ENCODE results near the gene PDS5A.
A peak's percentile ranks its signal among the peaks of the same experiment; 100 is the strongest.
"Not testable (repeated sequence)": the region's sequence is repeated elsewhere in the genome, so short reads cannot be mapped to it uniquely, and the experiment has no call there.

Gene PDS5A, protein sequence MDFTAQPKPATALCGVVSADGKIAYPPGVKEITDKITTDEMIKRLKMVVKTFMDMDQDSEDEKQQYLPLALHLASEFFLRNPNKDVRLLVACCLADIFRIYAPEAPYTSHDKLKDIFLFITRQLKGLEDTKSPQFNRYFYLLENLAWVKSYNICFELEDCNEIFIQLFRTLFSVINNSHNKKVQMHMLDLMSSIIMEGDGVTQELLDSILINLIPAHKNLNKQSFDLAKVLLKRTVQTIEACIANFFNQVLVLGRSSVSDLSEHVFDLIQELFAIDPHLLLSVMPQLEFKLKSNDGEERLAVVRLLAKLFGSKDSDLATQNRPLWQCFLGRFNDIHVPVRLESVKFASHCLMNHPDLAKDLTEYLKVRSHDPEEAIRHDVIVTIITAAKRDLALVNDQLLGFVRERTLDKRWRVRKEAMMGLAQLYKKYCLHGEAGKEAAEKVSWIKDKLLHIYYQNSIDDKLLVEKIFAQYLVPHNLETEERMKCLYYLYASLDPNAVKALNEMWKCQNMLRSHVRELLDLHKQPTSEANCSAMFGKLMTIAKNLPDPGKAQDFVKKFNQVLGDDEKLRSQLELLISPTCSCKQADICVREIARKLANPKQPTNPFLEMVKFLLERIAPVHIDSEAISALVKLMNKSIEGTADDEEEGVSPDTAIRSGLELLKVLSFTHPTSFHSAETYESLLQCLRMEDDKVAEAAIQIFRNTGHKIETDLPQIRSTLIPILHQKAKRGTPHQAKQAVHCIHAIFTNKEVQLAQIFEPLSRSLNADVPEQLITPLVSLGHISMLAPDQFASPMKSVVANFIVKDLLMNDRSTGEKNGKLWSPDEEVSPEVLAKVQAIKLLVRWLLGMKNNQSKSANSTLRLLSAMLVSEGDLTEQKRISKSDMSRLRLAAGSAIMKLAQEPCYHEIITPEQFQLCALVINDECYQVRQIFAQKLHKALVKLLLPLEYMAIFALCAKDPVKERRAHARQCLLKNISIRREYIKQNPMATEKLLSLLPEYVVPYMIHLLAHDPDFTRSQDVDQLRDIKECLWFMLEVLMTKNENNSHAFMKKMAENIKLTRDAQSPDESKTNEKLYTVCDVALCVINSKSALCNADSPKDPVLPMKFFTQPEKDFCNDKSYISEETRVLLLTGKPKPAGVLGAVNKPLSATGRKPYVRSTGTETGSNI (N-terminal part only)

DNA sequence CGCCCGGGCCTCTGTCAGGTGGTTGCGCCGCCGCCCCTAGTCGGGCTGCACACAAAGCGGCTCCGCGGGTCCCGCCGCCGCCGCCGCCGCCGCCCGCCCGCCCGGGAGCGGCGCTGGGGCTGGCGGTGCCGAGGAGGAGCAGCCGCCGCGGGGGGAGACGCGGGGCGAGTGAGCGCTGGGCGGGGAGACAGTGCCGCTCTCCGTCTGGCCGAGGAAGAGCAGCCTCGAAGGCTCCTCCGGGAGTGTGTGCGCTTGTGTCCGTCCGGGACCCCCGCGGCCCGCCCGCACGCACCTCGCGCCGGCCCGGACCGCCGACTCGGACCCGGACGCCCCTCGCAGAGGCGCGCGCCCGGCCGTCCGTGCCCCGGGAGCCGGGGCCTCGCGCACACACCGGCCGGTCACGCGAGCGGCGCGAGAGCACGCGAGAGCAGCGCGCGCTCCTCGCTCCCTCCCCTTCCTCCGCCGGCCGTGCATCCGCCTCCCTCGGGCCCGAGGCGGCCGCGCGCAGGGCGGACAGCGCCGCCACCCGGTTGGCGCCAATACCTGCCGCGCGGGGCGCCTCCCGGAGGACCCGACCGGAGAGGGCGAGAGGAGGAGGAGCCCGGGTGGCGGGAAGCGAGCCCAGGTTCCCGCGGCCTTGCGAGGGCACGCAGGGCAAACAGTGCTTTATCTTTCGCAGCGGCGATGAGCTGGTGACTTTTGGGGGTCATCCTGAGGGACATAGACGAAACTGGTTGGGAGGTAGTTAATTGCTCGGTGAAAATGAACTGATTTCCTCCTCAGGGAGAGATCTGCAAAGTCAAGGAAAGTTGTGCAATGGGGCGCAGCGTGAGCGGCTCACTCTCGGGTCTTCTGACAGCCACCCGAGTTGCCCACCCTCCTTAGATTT, at the start of gene PDS5A:
Gene PDS5A (minus strand): TSS at position 423 of the 889 bp plus-strand sequence. CDS start 1,334 bp downstream, outside the sequence.
- DNase-seq (ENCODE audit: low spot score) = peak; percentile 89

DNA sequence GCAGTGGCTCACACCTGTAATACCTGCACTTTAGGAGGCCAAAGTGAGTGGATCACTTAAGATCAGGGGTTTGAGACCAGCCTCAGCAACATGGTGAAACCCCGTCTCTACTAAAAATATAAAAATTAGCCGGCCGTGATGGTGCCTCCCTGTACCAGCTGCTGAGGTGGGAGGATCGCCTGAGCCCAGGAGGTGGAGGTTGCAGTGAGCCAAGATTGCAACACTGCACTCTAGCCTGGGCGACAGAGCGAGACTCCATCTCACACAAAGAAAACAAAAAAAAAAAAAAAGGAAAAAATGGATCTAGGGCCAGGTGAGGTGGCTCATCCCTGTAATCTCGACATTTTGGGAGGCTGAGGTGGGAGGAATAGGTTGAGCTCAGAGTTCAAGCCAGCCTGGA, 46.3 kb upstream of the PDS5A start:
- not testable (repeated sequence) for DNase-seq (ENCODE audit: low spot score)

DNA sequence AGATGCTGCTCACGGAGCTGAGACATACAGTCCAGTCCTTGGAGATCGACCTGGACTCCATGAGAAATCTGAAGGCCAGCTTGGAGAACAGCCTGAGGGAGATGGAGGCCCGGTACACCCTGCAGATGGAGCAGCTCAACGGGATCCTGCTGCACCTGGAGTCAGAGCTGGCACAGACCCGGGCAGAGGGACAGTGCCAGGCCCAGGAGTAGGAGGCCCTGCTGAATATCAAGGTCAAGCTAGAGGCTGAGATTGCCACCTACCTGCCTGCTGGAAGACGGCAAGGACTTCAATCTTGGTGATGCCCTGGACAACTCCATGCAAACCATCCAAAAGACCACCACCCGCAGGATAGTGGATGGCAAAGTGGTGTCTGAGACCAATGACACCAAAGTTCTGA, 43.4 kb upstream of the PDS5A start:
- DNase-seq (ENCODE audit: low spot score) = not testable (repeated sequence)

DNA sequence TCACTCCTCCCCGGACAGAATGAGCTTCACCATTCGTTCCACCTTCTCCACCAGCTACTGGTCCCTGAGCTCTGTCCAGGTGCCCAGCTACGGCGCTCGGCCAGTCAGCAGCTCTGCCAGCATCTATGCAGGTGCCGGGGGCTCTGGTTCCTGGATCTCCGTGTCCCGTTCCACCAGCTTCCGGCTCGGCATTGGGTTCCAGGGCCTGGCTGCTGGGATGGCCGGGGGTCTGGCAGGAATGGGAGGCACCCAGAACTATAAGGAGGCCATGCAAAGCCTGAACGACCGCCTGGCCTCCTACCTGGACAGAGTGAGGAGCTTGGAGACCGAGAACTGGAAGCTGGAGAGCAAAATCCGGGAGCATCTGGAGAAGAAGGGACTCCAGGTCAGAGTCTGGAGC, 42.5 kb upstream of the PDS5A start:
- DNase-seq (ENCODE audit: low spot score) = no peak

DNA sequence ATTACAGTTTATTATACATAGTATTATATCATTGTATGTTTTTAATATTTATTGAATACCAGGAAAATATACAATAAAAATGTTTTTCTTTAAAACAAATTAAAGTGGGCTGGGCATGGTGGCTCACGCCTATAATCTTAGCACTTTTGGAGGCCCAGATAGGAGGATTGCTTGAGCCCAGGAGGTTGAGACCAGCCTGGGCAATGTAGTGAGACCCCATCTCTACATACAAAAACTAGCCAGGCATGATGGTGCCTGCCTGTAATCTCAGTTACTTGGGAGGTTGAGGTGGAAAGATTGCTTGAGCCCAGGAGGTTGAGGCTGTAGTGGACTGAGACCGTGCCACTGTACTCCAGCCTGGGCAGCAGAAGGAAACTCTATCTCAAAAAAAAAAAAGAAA, 38.3 kb upstream of the PDS5A start:
- no peak for DNase-seq (ENCODE audit: low spot score)

DNA sequence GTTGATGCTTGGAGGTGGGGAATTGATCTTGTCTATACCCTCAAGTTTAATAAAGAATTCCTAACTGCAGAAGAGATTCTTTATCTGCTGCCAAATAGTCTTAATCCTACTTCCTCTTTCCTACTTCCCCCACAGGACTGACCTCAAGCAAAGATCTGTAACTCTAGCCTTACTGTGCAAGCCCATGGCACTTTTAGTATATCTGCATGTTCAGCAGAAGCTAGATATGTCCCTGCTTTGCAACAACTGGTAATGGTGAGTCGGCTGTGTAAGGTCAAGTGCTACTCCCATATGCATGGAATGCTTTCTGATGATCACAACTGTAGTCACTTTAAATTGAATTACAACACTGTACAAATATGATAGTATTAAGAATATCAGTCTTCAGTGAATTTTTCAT, 26.3 kb upstream of the PDS5A start:
- DNase-seq (ENCODE audit: low spot score) = no peak

DNA sequence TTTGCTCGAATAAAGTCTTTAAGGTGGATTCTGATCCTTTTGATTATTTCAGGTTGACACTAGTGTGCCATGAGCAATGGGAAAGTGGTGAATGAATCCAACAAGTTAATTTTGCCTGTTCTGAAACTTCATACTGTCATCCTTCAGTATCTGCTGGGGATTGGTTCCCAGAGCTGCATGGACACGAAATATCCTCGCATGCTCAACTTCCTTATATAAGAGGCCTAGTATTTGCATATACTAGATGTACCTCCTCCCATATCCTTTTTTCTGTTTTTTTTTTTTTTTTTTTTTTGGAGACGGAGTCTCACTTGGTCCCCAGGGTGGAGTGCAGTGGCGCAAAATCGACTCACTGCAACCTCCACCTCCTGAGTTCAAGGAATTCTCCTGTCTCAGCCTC, 23.0 kb upstream of the PDS5A start:
- DNase-seq (ENCODE audit: low spot score) = no peak

DNA sequence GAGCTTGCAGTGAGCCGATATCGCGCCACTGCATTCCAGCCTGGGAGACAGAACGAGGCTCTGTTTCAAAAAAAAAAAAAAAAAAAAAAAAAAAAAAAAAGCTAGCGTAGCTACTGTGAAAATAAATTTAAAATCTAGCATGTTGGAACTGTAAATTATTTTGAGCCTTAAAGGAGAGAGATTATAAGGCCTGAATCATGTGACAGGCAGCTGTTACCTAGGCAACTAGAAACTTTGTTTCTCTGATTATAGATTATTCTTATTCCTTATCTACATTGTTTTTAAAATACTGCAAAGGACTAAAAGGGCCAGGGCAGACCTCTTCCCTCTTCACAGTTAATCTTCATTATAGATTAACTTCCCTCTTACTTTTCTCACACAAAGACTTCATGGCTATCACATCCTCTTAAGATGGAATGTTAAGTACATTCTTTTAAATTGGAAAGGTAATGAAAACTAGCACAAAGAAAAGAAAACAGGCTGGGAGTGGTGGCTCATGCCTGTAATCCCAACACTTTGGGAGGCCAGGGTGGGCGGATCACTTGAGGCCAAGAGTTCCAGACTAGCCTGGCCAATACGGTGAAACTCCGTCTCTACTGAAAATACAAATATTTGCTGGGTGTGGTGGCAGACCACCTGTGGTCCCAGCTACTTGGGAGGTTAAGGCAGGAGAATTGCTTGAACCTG, 21.1 kb upstream of the PDS5A start:
- no peak for DNase-seq (ENCODE audit: low spot score)

DNA sequence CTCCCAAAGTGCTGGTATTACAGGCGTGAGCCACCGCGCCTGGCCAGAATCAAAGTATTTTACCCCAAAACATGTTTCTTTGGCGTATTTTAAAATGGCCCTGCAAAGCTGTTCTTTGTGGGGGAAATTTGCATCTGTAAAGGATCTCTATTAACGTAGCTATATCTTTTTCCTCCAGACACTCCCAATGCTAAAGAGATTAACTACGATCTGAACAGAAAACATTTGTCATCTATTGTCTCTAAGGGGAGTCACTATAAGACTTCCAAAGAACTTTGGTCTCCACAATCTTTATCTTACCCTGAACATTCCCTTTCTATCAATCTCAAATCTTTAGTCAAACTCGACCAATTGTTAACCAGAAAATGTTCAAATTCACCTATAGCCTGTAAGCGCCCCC, 19.1 kb upstream of the PDS5A start:
- no peak for DNase-seq (ENCODE audit: low spot score)

DNA sequence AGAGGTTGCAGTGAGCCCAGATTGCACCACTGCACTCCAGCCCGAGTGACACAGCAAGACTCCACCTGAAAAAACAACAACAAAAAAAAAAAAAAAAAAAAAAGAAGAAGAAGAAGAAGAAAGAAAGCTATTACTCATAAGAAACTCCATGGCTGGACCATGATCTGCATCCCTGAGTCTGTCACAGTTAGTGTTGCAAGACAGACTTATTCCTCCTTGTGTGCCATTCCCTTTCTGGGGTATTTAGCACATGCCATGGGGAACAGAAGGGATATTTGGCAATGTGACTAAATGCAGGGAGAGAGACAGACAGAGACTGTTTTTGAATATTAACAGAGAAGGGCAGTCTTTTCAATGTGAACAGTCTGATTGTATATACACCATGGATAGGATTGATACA, 16.7 kb upstream of the PDS5A start:
- DNase-seq (ENCODE audit: low spot score) = no peak

DNA sequence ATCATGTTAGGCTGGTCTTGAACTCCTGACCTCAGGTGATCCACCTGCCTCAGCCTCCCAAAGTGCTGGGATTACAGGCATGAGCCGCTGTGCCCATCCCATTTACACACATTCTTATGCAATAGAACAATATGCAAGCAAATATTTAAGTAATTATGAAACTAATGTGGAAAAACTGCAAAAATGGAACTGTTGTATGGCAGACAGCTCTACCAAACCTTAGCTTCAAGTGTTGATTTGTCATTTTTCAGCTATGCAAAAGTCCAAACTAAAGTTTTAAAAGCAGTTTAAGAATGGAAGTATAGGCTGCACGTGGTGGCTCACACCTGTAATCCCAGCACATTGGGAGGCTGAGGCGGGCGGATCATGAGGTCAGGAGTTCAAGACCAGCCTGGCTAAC, 11.7 kb upstream of the PDS5A start:
- not testable (repeated sequence) for DNase-seq (ENCODE audit: low spot score)

DNA sequence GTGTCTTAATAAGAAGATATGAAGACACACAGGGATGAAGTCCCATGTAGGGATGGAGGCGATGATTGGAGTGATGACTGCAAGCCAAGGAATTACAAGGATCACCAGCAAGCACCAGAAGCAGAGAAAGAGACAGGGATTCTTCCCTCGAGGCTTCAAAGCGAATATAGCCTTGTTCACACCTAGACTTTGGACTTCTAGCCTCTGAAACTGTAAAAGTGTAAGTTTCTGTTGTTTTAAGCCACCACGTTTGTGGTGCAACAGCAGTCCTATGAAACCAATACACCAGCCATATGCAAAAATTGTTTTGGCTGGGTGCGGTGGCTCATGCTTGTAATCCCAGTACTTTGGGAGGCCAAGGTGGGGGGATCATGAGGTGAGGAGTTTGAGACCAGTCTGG, 9.8 kb upstream of the PDS5A start:
- no peak for DNase-seq (ENCODE audit: low spot score)

DNA sequence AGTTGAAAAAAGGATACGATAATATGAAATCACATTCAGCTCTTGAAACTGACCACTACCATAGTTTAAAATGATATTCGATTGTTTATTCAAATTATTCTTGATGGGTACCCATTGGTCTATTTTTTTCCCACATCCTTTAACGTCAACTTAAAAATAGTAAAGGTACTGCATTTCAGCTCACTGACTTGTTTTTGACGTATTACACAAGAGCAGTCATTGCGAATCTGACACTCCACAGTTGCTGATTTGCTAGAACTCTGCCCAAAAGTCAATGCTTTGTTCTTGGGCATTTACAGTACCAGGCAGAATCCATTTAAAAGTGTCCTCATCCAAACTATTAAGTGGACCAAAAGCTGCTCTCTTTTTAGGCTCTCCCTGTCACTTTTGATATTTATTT, 1.2 kb upstream of the PDS5A start:
- DNase-seq (ENCODE audit: low spot score) = no peak

DNA sequence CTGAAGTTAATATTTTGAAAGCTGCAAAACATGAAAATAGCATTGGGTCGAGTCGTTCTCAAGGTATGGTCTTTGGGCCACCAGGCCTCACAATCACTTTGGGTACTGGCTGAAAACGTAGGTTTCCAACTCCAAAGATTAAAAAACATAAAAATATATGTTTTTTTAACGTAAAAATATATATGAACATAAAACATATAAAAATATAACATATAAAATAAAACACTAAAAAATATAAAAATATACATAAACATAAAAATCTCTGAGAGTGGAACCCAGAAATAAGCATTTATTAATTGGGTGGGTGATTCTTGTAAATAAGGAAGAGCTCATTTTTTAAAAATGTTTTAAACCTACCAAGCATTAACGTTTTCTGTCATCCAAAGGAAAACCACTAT, 666 bp upstream of the PDS5A start:
- no peak for DNase-seq (ENCODE audit: low spot score)

DNA sequence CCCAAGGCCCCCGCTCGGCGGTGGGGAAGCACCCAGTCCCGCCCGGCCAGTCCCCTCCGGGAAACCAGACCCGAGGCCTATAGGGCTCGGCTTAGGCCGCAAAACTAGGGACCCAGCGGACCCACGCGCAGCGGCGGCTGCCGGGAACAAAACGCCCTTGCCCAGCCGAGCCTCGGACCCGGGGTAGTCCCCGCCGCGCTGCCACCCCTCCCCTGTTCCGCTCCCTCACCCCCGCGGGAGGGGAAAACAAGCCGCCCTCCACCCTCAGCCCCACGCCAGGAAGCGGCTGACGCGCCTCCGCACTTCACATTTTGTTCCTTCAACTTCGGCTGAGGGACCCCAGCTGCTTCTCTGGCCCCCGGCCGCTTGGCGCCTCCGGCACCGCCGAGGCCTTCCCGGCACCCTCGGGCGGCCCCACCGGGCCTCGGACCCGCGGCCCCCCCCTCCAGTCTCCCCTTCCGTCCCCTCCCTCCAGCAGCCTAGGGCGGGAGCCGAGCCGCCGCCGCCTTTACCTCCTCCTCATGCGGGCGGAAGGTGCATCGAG, 694 bp downstream of the PDS5A start:
- DNase-seq (ENCODE audit: low spot score) = peak; percentile 26

DNA sequence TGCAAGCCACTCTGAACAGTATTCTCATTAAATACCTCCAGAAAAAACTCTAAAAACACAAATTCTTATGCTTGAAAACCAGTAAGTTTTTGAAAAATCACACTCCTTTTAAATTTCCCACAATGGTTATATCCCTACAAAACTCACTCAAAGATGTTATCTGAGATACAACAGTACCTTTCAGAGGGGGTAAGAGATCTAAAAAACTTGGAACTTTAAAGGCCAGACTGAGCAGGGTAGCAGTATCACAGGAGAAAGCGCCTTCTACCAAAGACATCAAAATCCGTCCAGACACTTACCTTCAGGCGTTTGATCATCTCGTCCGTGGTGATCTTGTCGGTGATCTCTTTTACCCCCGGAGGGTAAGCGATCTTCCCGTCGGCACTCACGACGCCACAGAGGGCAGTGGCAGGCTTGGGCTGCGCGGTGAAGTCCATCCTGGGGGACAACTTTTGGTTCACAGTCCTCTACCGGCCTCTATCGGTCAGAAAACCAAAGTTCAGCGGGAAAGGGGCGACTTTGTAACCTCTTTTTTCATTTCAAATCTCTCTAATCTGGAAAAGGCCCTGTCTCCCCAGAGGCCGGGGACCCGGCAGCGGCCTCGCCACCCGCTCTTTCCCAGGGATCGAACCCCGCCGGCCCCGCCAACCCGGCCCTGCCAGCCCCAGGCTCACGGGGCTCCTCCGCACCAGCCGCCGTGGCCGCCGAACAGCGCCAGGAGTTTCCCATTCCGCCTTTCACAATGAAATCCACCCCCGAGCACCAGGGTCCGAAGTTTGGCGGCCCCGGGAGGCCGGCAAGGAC, 1.4 kb downstream of the PDS5A start:
- peak; percentile 77 for DNase-seq (ENCODE audit: low spot score)

DNA sequence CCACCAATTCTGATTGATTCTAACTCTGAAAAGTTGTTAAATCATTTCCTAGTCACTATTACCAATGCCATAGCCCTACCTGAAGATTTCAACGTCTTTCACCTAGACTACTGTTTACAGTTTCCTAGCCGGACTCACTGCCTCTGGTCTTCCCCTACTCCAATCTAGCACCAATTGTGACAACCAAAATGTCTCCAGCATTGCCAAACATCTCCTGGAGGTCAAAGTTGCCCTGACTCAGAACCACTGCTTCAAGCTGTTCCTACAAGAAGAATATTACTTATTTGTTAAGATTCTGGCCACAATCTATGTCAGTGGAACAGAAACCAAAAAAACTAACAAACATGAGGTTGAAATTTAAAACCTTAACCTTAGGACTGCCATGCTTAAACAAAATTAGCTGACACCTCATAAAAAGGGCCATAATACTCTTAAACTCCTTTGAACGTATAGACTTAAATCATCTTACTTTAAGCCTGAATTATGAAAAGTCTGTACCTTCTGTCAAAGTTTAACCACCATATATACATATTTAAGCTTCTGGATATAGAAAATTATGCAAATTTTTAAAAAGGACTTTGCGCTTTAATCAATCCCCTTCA, 2.1 kb downstream of the PDS5A start:
- DNase-seq (ENCODE audit: low spot score) = no peak

DNA sequence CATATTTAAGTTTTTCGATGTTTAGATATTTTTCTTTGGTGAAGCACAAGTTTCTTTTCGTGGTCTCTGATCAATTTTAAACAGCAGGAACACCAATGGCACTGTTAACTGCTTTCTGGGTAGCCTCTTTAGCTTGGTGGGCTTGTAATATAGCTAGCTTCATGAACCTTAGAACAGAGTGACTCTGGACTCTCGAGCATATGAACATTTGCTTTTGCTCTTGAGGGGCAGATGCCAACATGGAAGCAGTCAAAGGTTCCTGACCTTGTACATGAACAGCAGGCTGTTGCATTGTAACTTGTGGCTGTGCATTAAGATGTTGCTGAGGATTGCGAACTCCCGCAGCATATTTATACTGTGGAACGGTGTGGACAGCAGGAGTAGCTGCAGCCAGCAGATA, 4.7 kb downstream of the PDS5A start:
- not testable (repeated sequence) for DNase-seq (ENCODE audit: low spot score)
